T-cell (primary cell): ENCODE results near the gene SGCG. TPM values are rescaled to one million over a fixed set of nuclear protein-coding genes. Genes with fewer than 3 reads are reported as not detected.

ENCODE experiments used
- ATAC-seq, 4 experiments: fragments of 200-7000 bp in 3 of 4; fragments of 150-1000 bp in 1 of 4; cut with Tn5 transposase; replicated peaks in 1 of 4; 1 replicate in 3 of 4; 2 replicates in 1 of 4; pipeline ENCODE4 v1.10.0; 2021; ENCODE audit warnings: moderate library complexity in 3 of 4, mild to moderate bottlenecking in 2 of 4, moderate number of reproducible peaks in 1 of 4
- CTCF ChIA-PET, 2 donors: fragments of 300-600 bp; sonication (Branson Sonifier 250); formaldehyde crosslinking; loops; one replicate each; lab custom pipeline; 2022; ENCODE audit warnings: antibody characterized with exemption in 2 of 2; lab: Charles Lee
- POLR2A ChIA-PET, 2 donors: fragments of 300-600 bp; sonication (Branson Sonifier 250); formaldehyde crosslinking; loops; one replicate each; lab custom pipeline; 2022; ENCODE audit warnings: antibody characterized with exemption in 2 of 2; lab: Charles Lee
- DNase-seq, 35 experiments: peaks; one replicate each; pipeline versions ENCODE4 v3.0.0 to v3.0.0-alpha.2; 2013 to 2023
- H3K27ac ChIP-seq: one replicate; pipeline ENCODE4 v1.5.1; 2013; ENCODE audit warnings: low read length
- H3K27me3 ChIP-seq, 2 experiments: replicated peaks in 1 of 2; 1 replicate in 1 of 2; 2 replicates in 1 of 2; pipeline versions ENCODE4 v1.6.1 to v1.7.0; 2013; ENCODE audit warnings: low read length in 1 of 2, mixed read lengths in 1 of 2; ENCODE audit not compliant: control insufficient read depth in 2 of 2, insufficient read depth in 2 of 2; ENCODE audit errors: extremely low read depth in 1 of 2
- H3K36me3 ChIP-seq, 2 donors: 1 replicate in 1 of 2; 2 replicates in 1 of 2; pipeline versions ENCODE4 v1.6.1 to v1.7.0; 2013; ENCODE audit warnings: low read length in 1 of 2; ENCODE audit not compliant: control insufficient read depth in 2 of 2, insufficient read depth in 1 of 2; ENCODE audit errors: extremely low read depth in 1 of 2
- H3K4me1 ChIP-seq, 2 experiments: 1 replicate in 1 of 2; 2 replicates in 1 of 2; pipeline versions ENCODE4 v1.6.1 to v1.7.0; 2013; ENCODE audit warnings: low read length in 2 of 2, mixed read lengths in 1 of 2; ENCODE audit not compliant: insufficient read depth in 2 of 2, control insufficient read depth in 1 of 2; ENCODE audit errors: extremely low read depth in 1 of 2
- H3K4me3 ChIP-seq, 2 donors: 1 replicate in 1 of 2; 2 replicates in 1 of 2; pipeline versions ENCODE4 v1.5.1 to v1.7.0; 2013; ENCODE audit warnings: mild to moderate bottlenecking in 2 of 2, low read length in 1 of 2, moderate library complexity in 1 of 2; ENCODE audit not compliant: control insufficient read depth in 1 of 2; ENCODE audit errors: extremely low read depth in 1 of 2
- H3K9me3 ChIP-seq: 2 replicates; pipeline ENCODE4 v1.7.0; 2013
- H3K27ac Mint-ChIP-seq, 2 donors: one replicate each; pipeline ENCODE4 v1.8.0; 2020 to 2021; ENCODE audit warnings: mild to moderate bottlenecking in 2 of 2, mixed read lengths in 2 of 2
- H3K27me3 Mint-ChIP-seq, 2 donors: one replicate each; pipeline ENCODE4 v1.8.0; 2021 to 2022; ENCODE audit warnings: mixed read lengths in 2 of 2
- H3K36me3 Mint-ChIP-seq: one replicate; pipeline ENCODE4 v1.8.0; 2021; ENCODE audit warnings: mixed read lengths
- H3K4me1 Mint-ChIP-seq, 3 donors: one replicate each; pipeline ENCODE4 v1.8.0; 2020 to 2022; ENCODE audit warnings: mixed read lengths in 3 of 3, mild to moderate bottlenecking in 1 of 3
- H3K4me3 Mint-ChIP-seq, 3 donors: one replicate each; pipeline ENCODE4 v1.8.0; 2020 to 2022; ENCODE audit warnings: mild to moderate bottlenecking in 3 of 3, mixed read lengths in 3 of 3, moderate library complexity in 3 of 3
- H3K9me3 Mint-ChIP-seq, 3 donors: one replicate each; pipeline ENCODE4 v1.8.0; 2020 to 2022; ENCODE audit warnings: mixed read lengths in 3 of 3
- WGBS: methylation state at CpG from one replicate; pipeline ENCODE4 v1.1.5; 2013; ENCODE audit warnings: missing lambda C conversion rate; ENCODE audit not compliant: insufficient coverage; 5-methylcytosine and 5-hydroxymethylcytosine counted together
- total RNA-seq, 35 experiments: library from RNA in 6 of 35; stranded (reverse) in 6 of 35; fragments of 120-200 nt in 1 of 35; gene quantifications; one replicate each; pipeline versions ENCODE4 v1.2.1 to v1.2.4 and lab custom pipeline; 2013 to 2026

The SGCG gene
- total RNA-seq, 5 donors from 2014 or later (not counting 1 experiment from before 2014, with no cell fraction given) = not detected

- Histone ChIP-seq H3K9me3 (peaks cover 9% of the 10 kb centered on the region), H3K27ac (no peak overlapping the region), H3K27me3 (no peaks in the 10 kb centered on the region), H3K4me3 (no peak overlapping the region), H3K4me1 (no peaks in the 10 kb centered on the region), H3K36me3 (no peaks in the 10 kb centered on the region)
- 85% methylated on average over 4 of the region's 6 CpGs for WGBS
- Mint-ChIP-seq H3K4me3 (no peak overlapping the region), H3K27ac (no peak overlapping the region), H3K9me3 (peaks cover 14 to 58% (median 51%) of the 10 kb centered on the region in 3 donors), H3K4me1 (no peaks in the 10 kb centered on the region), H3K27me3 (no peaks in the 10 kb centered on the region), H3K36me3 (peaks cover 25% of the 10 kb centered on the region)
- ATAC-seq = no peak
- no peak for DNase-seq
- ChIA-PET POLR2A (no interaction called here), CTCF (interaction anchor here in 1 of 2 donors (0.6 kb wide), 1 partner anchor 1537 kb away, joined by 3 read pairs; no protein-coding TSS in a partner anchor)
Observed at GRCh38 chr13:23330356-23330755, 149.6 kb downstream of the SGCG start.

GRCh38 chr13:23339225-23339624, 158.4 kb downstream of the SGCG start:
- H3K4me3 ChIP-seq = no peak overlapping the region
- H3K27me3 ChIP-seq = no peaks in the 10 kb centered on the region
- no peak overlapping the region for H3K27ac ChIP-seq
- peaks cover 0 to 16% of the 10 kb centered on the region in 2 donors for H3K36me3 ChIP-seq
- ChIA-PET CTCF (no interaction called here), POLR2A (no interaction called here)
- Mint-ChIP-seq H3K4me1 (no peaks in the 10 kb centered on the region), H3K9me3 (peaks cover 10 to 29% (median 25%) of the 10 kb centered on the region in 3 donors), H3K36me3 (peaks cover 71% of the 10 kb centered on the region), H3K27me3 (no peaks in the 10 kb centered on the region), H3K27ac (no peak overlapping the region), H3K4me3 (no peak overlapping the region)
- no peaks in the 10 kb centered on the region for H3K4me1 ChIP-seq
- DNase-seq (no peak), ATAC-seq (no peak)
- WGBS = no CpG with 5 or more reads among the region's 1 CpG
- peaks cover 18% of the 10 kb centered on the region for H3K9me3 ChIP-seq

GRCh38 chr13:23344931-23345595, 164.3 kb downstream of the SGCG start:
- Histone ChIP-seq H3K4me3 (no peak overlapping the region), H3K4me1 (no peaks in the 10 kb centered on the region), H3K27me3 (no peaks in the 10 kb centered on the region), H3K36me3 (peaks cover 9 to 36% of the 10 kb centered on the region in 2 donors), H3K27ac (no peak overlapping the region), H3K9me3 (peaks cover 2% of the 10 kb centered on the region)
- H3K9me3 Mint-ChIP-seq = peaks cover 0 to 11% (median 0%) of the 10 kb centered on the region in 3 donors
- peaks cover 85% of the 10 kb centered on the region for H3K36me3 Mint-ChIP-seq
- H3K4me1 Mint-ChIP-seq = peaks cover 0 to 2% (median 0%) of the 10 kb centered on the region in 3 donors
- H3K27ac Mint-ChIP-seq = no peak overlapping the region
- ChIA-PET POLR2A (no interaction called here), CTCF (no interaction called here)
- H3K4me3 Mint-ChIP-seq = no peak overlapping the region
- no peaks in the 10 kb centered on the region for H3K27me3 Mint-ChIP-seq
- no peak for ATAC-seq
- no CpG with 5 or more reads among the region's 4 CpGs for WGBS
- no peak for DNase-seq

- CTCF ChIA-PET = no interaction called here
- Mint-ChIP-seq H3K4me3 (no peak overlapping the region), H3K9me3 (peaks cover 0 to 5% (median 0%) of the 10 kb centered on the region in 3 donors), H3K36me3 (peaks cover 90% of the 10 kb centered on the region), H3K27ac (no peak overlapping the region), H3K4me1 (peaks cover 0 to 4% (median 2%) of the 10 kb centered on the region in 3 donors), H3K27me3 (no peaks in the 10 kb centered on the region)
- Histone ChIP-seq H3K36me3 (peaks cover 14 to 42% of the 10 kb centered on the region in 2 donors), H3K27me3 (no peaks in the 10 kb centered on the region), H3K4me3 (no peak overlapping the region), H3K9me3 (no peaks in the 10 kb centered on the region), H3K4me1 (no peaks in the 10 kb centered on the region), H3K27ac (no peak overlapping the region)
- no CpG with 5 or more reads among the region's 1 CpG for WGBS
- ATAC-seq (no peak), DNase-seq (no peak)
- POLR2A ChIA-PET = no interaction called here
Observed at GRCh38 chr13:23347601-23348000, 166.8 kb downstream of the SGCG start.

- CTCF ChIA-PET = no interaction called here
- no peak for DNase-seq
- Mint-ChIP-seq H3K27me3 (no peaks in the 10 kb centered on the region), H3K36me3 (peaks cover 91% of the 10 kb centered on the region), H3K27ac (no peak overlapping the region), H3K9me3 (peaks cover 0 to 5% (median 0%) of the 10 kb centered on the region in 3 donors), H3K4me1 (peaks cover 0 to 6% (median 4%) of the 10 kb centered on the region in 3 donors), H3K4me3 (no peak overlapping the region)
- ATAC-seq = no peak
- no peak overlapping the region for H3K27ac ChIP-seq
- no peaks in the 10 kb centered on the region for H3K4me1 ChIP-seq
- H3K9me3 ChIP-seq = no peaks in the 10 kb centered on the region
- H3K36me3 ChIP-seq = peaks cover 14 to 44% of the 10 kb centered on the region in 2 donors
- POLR2A ChIA-PET = no interaction called here
- no peak overlapping the region for H3K4me3 ChIP-seq
- WGBS = 100% methylated on average over 3 of the region's 4 CpGs
- no peaks in the 10 kb centered on the region for H3K27me3 ChIP-seq
Observed at GRCh38 chr13:23348262-23349127, 167.7 kb downstream of the SGCG start.

GRCh38 chr13:23349161-23349897, 168.6 kb downstream of the SGCG start:
- ChIA-PET CTCF (no interaction called here), POLR2A (no interaction called here)
- Histone ChIP-seq H3K4me3 (no peak overlapping the region), H3K36me3 (peaks cover 14 to 43% of the 10 kb centered on the region in 2 donors), H3K4me1 (no peaks in the 10 kb centered on the region), H3K9me3 (no peaks in the 10 kb centered on the region), H3K27me3 (no peaks in the 10 kb centered on the region), H3K27ac (no peak overlapping the region)
- no peak overlapping the region for H3K4me3 Mint-ChIP-seq
- DNase-seq (no peak), ATAC-seq (no peak)
- H3K27ac Mint-ChIP-seq = no peak overlapping the region
- 88% methylated on average over 1 of the region's 4 CpGs for WGBS
- H3K27me3 Mint-ChIP-seq = no peaks in the 10 kb centered on the region
- peaks cover 0 to 5% (median 0%) of the 10 kb centered on the region in 3 donors for H3K9me3 Mint-ChIP-seq
- peaks cover 0 to 6% (median 4%) of the 10 kb centered on the region in 3 donors for H3K4me1 Mint-ChIP-seq
- H3K36me3 Mint-ChIP-seq = peaks cover 87% of the 10 kb centered on the region
